ENCODE results near the gene LRRC47. TPM values are rescaled to one million over a fixed set of nuclear protein-coding genes. Genes with fewer than 3 reads are reported as not detected.

The LRRC47 gene
- polyA plus RNA-seq, 6 donors from 2014 or later, result 13.6 to 30.8 (median 26.9) TPM

GRCh38 chr1:3768811-3769390, 27.4 kb downstream of the LRRC47 start:
- Mint-ChIP-seq H3K4me1 (peaks cover 9 to 18% (median 12%) of the 10 kb centered on the region in 3 donors), H3K27ac (no peak overlapping the region), H3K36me3 (no peaks in the 10 kb centered on the region), H3K9me3 (peaks cover 0 to 1% (median 0%) of the 10 kb centered on the region in 7 donors), H3K4me3 (peak overlapping the region in 1 of 8 donors; percentile 15), H3K27me3 (peaks cover 12 to 26% (median 23%) of the 10 kb centered on the region in 3 donors)
- ATAC-seq (ENCODE audit: low read depth in 2 of 2) (no peak), DNase-seq (no peak)

- DNase-seq (no peak), ATAC-seq (ENCODE audit: low read depth in 2 of 2) (no peak)
- peaks cover 0 to 1% (median 0%) of the 10 kb centered on the region in 7 donors for H3K9me3 Mint-ChIP-seq
- H3K27me3 Mint-ChIP-seq, result peaks cover 12 to 34% (median 26%) of the 10 kb centered on the region in 3 donors
- H3K27ac Mint-ChIP-seq, result no peak overlapping the region
- peak overlapping the region in 1 of 8 donors; percentile 65 for H3K4me3 Mint-ChIP-seq
- H3K36me3 Mint-ChIP-seq, result no peaks in the 10 kb centered on the region
- peaks cover 6 to 14% (median 9%) of the 10 kb centered on the region in 3 donors for H3K4me1 Mint-ChIP-seq
These were observed 28.9 kb downstream of the LRRC47 start for GRCh38 chr1:3767328-3767925.

- H3K36me3 Mint-ChIP-seq, result peaks cover 0 to 8% of the 10 kb centered on the region in 2 donors
- no peak for DNase-seq
- peak overlapping the region in 1 of 6 donors; percentile 38 for H3K27ac Mint-ChIP-seq
- no peaks in the 10 kb centered on the region for H3K4me1 Mint-ChIP-seq
- H3K27me3 Mint-ChIP-seq, result peaks cover 29 to 63% (median 46%) of the 10 kb centered on the region in 3 donors
- H3K9me3 Mint-ChIP-seq, result peaks cover 2 to 12% (median 6%) of the 10 kb centered on the region in 7 donors
- no peak for ATAC-seq (ENCODE audit: low read depth in 2 of 2)
- H3K4me3 Mint-ChIP-seq, result no peak overlapping the region
These were observed 32.8 kb downstream of the LRRC47 start for GRCh38 chr1:3763351-3764125.

GRCh38 chr1:3762873-3763228, 33.4 kb downstream of the LRRC47 start:
- H3K36me3 Mint-ChIP-seq, result peaks cover 0 to 8% of the 10 kb centered on the region in 2 donors
- no peak for ATAC-seq (ENCODE audit: low read depth in 2 of 2)
- H3K27ac Mint-ChIP-seq, result no peak overlapping the region

GRCh38 chr1:3762151-3762872, 34.0 kb downstream of the LRRC47 start:
- Mint-ChIP-seq H3K36me3 (peaks cover 0 to 8% of the 10 kb centered on the region in 2 donors), H3K4me3 (no peak overlapping the region), H3K9me3 (peaks cover 2 to 12% (median 6%) of the 10 kb centered on the region in 7 donors), H3K4me1 (no peaks in the 10 kb centered on the region), H3K27me3 (peaks cover 29 to 59% (median 39%) of the 10 kb centered on the region in 3 donors), H3K27ac (no peak overlapping the region)
- no peak for ATAC-seq (ENCODE audit: low read depth in 2 of 2)
- DNase-seq, result no peak

More at GRCh38 chr1:3762873-3763228, 33.4 kb downstream of the LRRC47 start:
- Mint-ChIP-seq H3K4me3 (no peak overlapping the region), H3K9me3 (peaks cover 2 to 12% (median 6%) of the 10 kb centered on the region in 7 donors), H3K4me1 (no peaks in the 10 kb centered on the region), H3K27me3 (peaks cover 29 to 63% (median 44%) of the 10 kb centered on the region in 3 donors)
- DNase-seq, result no peak

- Mint-ChIP-seq H3K4me1 (no peaks in the 10 kb centered on the region), H3K36me3 (peaks cover 0 to 8% of the 10 kb centered on the region in 2 donors), H3K9me3 (peaks cover 2 to 12% (median 6%) of the 10 kb centered on the region in 7 donors), H3K27me3 (peaks cover 29 to 57% (median 36%) of the 10 kb centered on the region in 3 donors), H3K4me3 (no peak overlapping the region), H3K27ac (peak overlapping the region in 1 of 6 donors; percentile 12)
- ATAC-seq (ENCODE audit: low read depth in 2 of 2) (no peak), DNase-seq (no peak)
These were observed 34.8 kb downstream of the LRRC47 start for GRCh38 chr1:3761296-3762010.

GRCh38 chr1:3759796-3760195, 36.5 kb downstream of the LRRC47 start:
- Mint-ChIP-seq H3K4me3 (no peak overlapping the region), H3K27ac (no peak overlapping the region)
- no peak for ATAC-seq (ENCODE audit: low read depth in 2 of 2)

GRCh38 chr1:3759164-3759563, 37.1 kb downstream of the LRRC47 start:
- Mint-ChIP-seq H3K4me1 (no peaks in the 10 kb centered on the region), H3K27ac (no peak overlapping the region), H3K36me3 (peaks cover 0 to 8% of the 10 kb centered on the region in 2 donors), H3K27me3 (peaks cover 19 to 59% (median 38%) of the 10 kb centered on the region in 3 donors), H3K9me3 (peaks cover 2 to 12% (median 5%) of the 10 kb centered on the region in 7 donors), H3K4me3 (no peak overlapping the region)
- DNase-seq, result no peak
- no peak for ATAC-seq (ENCODE audit: low read depth in 2 of 2)

More at GRCh38 chr1:3759796-3760195, 36.5 kb downstream of the LRRC47 start:
- Mint-ChIP-seq H3K36me3 (peaks cover 0 to 8% of the 10 kb centered on the region in 2 donors), H3K4me1 (no peaks in the 10 kb centered on the region), H3K27me3 (peaks cover 23 to 64% (median 43%) of the 10 kb centered on the region in 3 donors), H3K9me3 (peaks cover 2 to 12% (median 6%) of the 10 kb centered on the region in 7 donors)
- DNase-seq, result no peak

- H3K4me1 Mint-ChIP-seq, result no peaks in the 10 kb centered on the region
- DNase-seq (no peak), ATAC-seq (ENCODE audit: low read depth in 2 of 2) (no peak)
- H3K27me3 Mint-ChIP-seq, result peaks cover 15 to 41% (median 36%) of the 10 kb centered on the region in 3 donors
- H3K4me3 Mint-ChIP-seq, result no peak overlapping the region
- H3K36me3 Mint-ChIP-seq, result peaks cover 0 to 8% of the 10 kb centered on the region in 2 donors
- no peak overlapping the region for H3K27ac Mint-ChIP-seq
- H3K9me3 Mint-ChIP-seq, result peaks cover 2 to 12% (median 5%) of the 10 kb centered on the region in 7 donors
These were observed 39.9 kb downstream of the LRRC47 start for GRCh38 chr1:3756394-3756793.

- Mint-ChIP-seq H3K4me3 (no peak overlapping the region), H3K4me1 (no peaks in the 10 kb centered on the region), H3K36me3 (no peaks in the 10 kb centered on the region), H3K27me3 (peaks cover 0 to 23% (median 16%) of the 10 kb centered on the region in 3 donors), H3K9me3 (no peaks in the 10 kb centered on the region), H3K27ac (no peak overlapping the region)
- ATAC-seq (ENCODE audit: low read depth in 2 of 2), result no peak
- no peak for DNase-seq
These were observed 42.4 kb downstream of the LRRC47 start for GRCh38 chr1:3753656-3754454.

GRCh38 chr1:3752400-3752945, 43.8 kb downstream of the LRRC47 start, which contains the start of gene CCDC27:
TSS of gene CCDC27 (plus strand) at chr1:3752450. CDS start at chr1:3752482, 32 bp downstream.
- ATAC-seq (ENCODE audit: low read depth in 2 of 2) (no peak), DNase-seq (no peak)
- no peaks in the 10 kb centered on the region for H3K36me3 Mint-ChIP-seq
- H3K9me3 Mint-ChIP-seq, result no peaks in the 10 kb centered on the region
- H3K4me3 Mint-ChIP-seq, result no peak within 1 kb of the TSS
- peaks cover 4 to 8% (median 7%) of the 10 kb centered on the region in 3 donors for H3K4me1 Mint-ChIP-seq
- H3K27me3 Mint-ChIP-seq, result peaks cover 0 to 23% (median 16%) of the 10 kb centered on the region in 3 donors
- peak within 1 kb of the TSS in 1 of 6 donors; percentile 53 for H3K27ac Mint-ChIP-seq

Measured in naive B cell (primary cell).